GM12892 (cell line): ENCODE results near the gene ANKRD11.

Source experiments
- DNase-seq: peaks from one replicate; pipeline ENCODE4 v3.0.0; 2011; ENCODE audit not compliant: insufficient read length
- FAIRE-seq: peaks from 2 replicates; lab custom pipeline; 2011; peaks lifted over from hg19 to GRCh38; lab: Jason Lieb, UNC
- POLR2A ChIP-seq: IDR thresholded peaks from 2 replicates; pipeline ENCODE4 v1.6.1; 2011; ENCODE audit warnings: low read depth, low read length, control low read depth
- POLR2AphosphoS5 ChIP-seq: IDR thresholded peaks from 2 replicates; pipeline ENCODE4 v1.6.1; 2011; ENCODE audit warnings: low read depth, low read length, control low read depth
- TAF1 ChIP-seq: IDR thresholded peaks from 2 replicates; pipeline ENCODE4 v1.6.1; 2011; ENCODE audit warnings: low read depth, mild to moderate bottlenecking, control low read depth, low read length, borderline replicate concordance

The ANKRD11 gene

GRCh38 chr16:89506791-89507191, 16.4 kb upstream of the ANKRD11 start:
- DNase-seq (no peak), FAIRE-seq (no peak)
- no peak for TF ChIP-seq POLR2AphosphoS5
- TF ChIP-seq TAF1 = no peak
- TF ChIP-seq POLR2A = no peak

GRCh38 chr16:89506113-89506504, 15.7 kb upstream of the ANKRD11 start:
- FAIRE-seq = no peak
- no peak for TF ChIP-seq POLR2AphosphoS5
- no peak for TF ChIP-seq TAF1
- TF ChIP-seq POLR2A = no peak
- no peak for DNase-seq

- FAIRE-seq (peak; percentile 80), DNase-seq (peak; percentile 65)
- TF ChIP-seq TAF1 (no peak), POLR2AphosphoS5 (0 out of 2 replicates have a peak, but pooled peaks have one; percentile 38), POLR2A (peak; percentile 44; the same call in 1 of the 2 replicates)
Measured at GRCh38 chr16:89505204-89506112, 15.1 kb upstream of the ANKRD11 start.

GRCh38 chr16:89504091-89504490, 13.7 kb upstream of the ANKRD11 start:
- no peak for FAIRE-seq
- TF ChIP-seq POLR2A = no peak
- no peak for TF ChIP-seq POLR2AphosphoS5
- TF ChIP-seq TAF1 = no peak
- no peak for DNase-seq

GRCh38 chr16:89502081-89502843, 11.9 kb upstream of the ANKRD11 start:
- no peak for TF ChIP-seq TAF1
- TF ChIP-seq POLR2AphosphoS5 = no peak
- TF ChIP-seq POLR2A = no peak
- FAIRE-seq (no peak), DNase-seq (no peak)

GRCh38 chr16:89499767-89500166, 9.4 kb upstream of the ANKRD11 start:
- no peak for DNase-seq
- no peak for FAIRE-seq
- TF ChIP-seq POLR2A = no peak
- TF ChIP-seq POLR2AphosphoS5 = no peak
- TF ChIP-seq TAF1 = no peak

- FAIRE-seq = no peak
- no peak for DNase-seq
- TF ChIP-seq POLR2A (no peak), TAF1 (no peak), POLR2AphosphoS5 (no peak)
Measured at GRCh38 chr16:89498839-89499238, 8.5 kb upstream of the ANKRD11 start.

GRCh38 chr16:89495121-89495520, 4.8 kb upstream of the ANKRD11 start:
- TF ChIP-seq TAF1 (no peak), POLR2AphosphoS5 (no peak), POLR2A (no peak)
- FAIRE-seq = no peak
- DNase-seq = no peak

- FAIRE-seq (no peak), DNase-seq (no peak)
- TF ChIP-seq POLR2AphosphoS5 (no peak), POLR2A (no peak), TAF1 (no peak)
Measured at GRCh38 chr16:89493776-89494175, 3.4 kb upstream of the ANKRD11 start.

GRCh38 chr16:89491974-89492687, 1.8 kb upstream of the ANKRD11 start:
- DNase-seq (no peak), FAIRE-seq (no peak)
- TF ChIP-seq POLR2AphosphoS5 = no peak
- TF ChIP-seq POLR2A = no peak
- no peak for TF ChIP-seq TAF1

- TF ChIP-seq TAF1 (no peak), POLR2A (no peak), POLR2AphosphoS5 (no peak)
- FAIRE-seq = no peak
- DNase-seq = no peak
Measured at GRCh38 chr16:89491238-89491869, 993 bp upstream of the ANKRD11 start.
